ENCODE data around the gene C16orf82.

The C16orf82 gene

GRCh38 chr16:27109666-27110523 lies 43.2 kb downstream of the C16orf82 start:
- DNase-seq (ENCODE audit: extremely low read depth, low read depth) = no peak
- H3K4me3 ChIP-seq (replicated peaks; ENCODE audit: low read depth, low read length) = peak overlapping the region; percentile 30
- TF ChIP-seq, protein P1, sequence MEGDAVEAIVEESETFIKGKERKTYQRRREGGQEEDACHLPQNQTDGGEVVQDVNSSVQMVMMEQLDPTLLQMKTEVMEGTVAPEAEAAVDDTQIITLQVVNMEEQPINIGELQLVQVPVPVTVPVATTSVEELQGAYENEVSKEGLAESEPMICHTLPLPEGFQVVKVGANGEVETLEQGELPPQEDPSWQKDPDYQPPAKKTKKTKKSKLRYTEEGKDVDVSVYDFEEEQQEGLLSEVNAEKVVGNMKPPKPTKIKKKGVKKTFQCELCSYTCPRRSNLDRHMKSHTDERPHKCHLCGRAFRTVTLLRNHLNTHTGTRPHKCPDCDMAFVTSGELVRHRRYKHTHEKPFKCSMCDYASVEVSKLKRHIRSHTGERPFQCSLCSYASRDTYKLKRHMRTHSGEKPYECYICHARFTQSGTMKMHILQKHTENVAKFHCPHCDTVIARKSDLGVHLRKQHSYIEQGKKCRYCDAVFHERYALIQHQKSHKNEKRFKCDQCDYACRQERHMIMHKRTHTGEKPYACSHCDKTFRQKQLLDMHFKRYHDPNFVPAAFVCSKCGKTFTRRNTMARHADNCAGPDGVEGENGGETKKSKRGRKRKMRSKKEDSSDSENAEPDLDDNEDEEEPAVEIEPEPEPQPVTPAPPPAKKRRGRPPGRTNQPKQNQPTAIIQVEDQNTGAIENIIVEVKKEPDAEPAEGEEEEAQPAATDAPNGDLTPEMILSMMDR (IDR thresholded peaks at IDR 0.05; ENCODE audit: low read depth, low read length, missing control alignments) = peak; percentile 63

DNA sequence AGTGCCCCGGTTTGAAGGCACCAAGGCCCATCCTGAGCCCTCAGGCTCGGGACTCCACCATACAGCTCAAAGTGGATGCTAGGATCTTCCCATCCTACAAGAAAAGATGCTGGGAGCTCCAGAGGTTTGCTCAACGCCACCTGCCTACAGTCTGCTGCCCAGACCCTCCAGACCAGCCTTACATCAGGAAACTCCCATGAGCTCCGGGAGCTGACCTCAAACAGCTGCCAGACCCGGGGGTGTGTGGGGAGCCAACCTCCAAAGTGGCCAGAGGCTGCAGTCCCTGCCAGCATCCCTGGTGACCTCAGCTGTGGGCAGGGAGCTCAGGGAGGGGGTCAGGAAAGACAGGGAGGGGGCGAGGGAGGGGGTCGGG lies 43.8 kb downstream of the C16orf82 start:
- no peak for DNase-seq (ENCODE audit: extremely low read depth, low read depth)
- no peak overlapping the region for H3K4me3 ChIP-seq (replicated peaks; ENCODE audit: low read depth, low read length)
- TF ChIP-seq, protein P1 (IDR thresholded peaks at IDR 0.05; ENCODE audit: low read depth, low read length, missing control alignments) = no peak

- H3K4me3 ChIP-seq (replicated peaks; ENCODE audit: low read depth, low read length) = no peak overlapping the region
- TF ChIP-seq, protein P1 (IDR thresholded peaks at IDR 0.05; ENCODE audit: low read depth, low read length, missing control alignments) = no peak
- DNase-seq (ENCODE audit: extremely low read depth, low read depth) = no peak
Measured at GRCh38 chr16:27111486-27111885, 44.8 kb downstream of the C16orf82 start.

DNA sequence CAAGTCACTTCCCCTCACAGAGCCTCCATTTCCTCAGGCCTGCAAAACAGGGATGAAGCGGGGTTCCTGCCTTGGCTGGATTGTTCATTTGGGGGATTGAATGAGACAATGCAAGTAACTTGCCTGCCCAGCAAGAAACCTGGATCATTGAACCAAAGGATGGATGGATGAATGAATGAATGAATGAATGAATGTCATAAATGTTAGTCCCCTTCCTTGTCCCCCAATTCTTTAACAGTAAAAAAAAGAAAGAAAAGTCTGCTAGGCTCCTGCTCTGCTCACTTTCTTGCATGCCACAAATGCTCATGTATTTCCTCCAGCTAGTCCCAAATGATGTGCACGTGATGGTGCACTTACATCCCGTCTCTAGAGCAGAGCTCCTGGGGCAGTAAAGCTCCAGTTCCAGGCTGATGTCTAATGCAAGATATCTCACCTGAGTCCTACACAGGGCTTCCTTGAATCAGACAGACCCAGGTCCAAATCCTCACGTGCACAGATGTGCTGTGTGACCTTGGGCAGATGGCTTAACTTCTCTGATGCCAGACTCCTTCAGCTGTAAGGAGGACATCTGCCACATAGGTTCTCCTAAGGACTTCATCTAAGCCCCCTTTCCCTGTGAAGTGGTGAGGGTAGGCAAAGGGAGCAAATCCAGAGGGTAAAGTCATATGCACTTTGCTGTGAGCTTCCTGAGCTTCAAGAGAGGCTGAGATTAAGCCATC lies 45.5 kb downstream of the C16orf82 start:
- TF ChIP-seq, protein P1 (IDR thresholded peaks at IDR 0.05; ENCODE audit: low read depth, low read length, missing control alignments) = no peak
- no peak overlapping the region for H3K4me3 ChIP-seq (replicated peaks; ENCODE audit: low read depth, low read length)
- DNase-seq (ENCODE audit: extremely low read depth, low read depth) = no peak

DNA sequence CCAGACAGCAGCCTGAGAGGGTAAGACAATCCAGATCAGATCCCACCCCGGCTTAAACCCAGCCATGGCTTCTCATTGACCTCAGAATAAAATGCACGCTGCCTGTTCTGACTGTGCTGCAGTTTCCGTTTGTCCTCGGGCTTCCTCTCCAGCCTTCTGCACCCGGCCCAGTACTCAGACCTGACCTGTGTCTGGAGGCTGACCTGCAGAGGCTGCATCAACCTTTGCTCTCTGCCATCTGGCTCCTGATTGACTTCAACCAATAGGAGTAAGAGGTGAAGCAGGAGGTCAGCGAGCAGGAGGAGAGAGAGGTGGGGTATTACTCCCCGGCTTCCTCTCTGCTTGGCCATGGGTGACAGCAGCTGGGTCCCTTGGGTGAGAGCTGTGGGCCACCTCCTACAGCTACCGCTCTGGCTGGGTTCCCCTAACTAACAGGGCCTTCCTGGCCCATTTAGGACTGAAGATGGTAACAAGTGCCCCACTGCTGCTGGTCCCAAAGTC lies 46.7 kb downstream of the C16orf82 start:
- no peak overlapping the region for H3K4me3 ChIP-seq (replicated peaks; ENCODE audit: low read depth, low read length)
- TF ChIP-seq, protein P1 (IDR thresholded peaks at IDR 0.05; ENCODE audit: low read depth, low read length, missing control alignments) = no peak
- no peak for DNase-seq (ENCODE audit: extremely low read depth, low read depth)

GRCh38 chr16:27114006-27114405 lies 47.3 kb downstream of the C16orf82 start:
- TF ChIP-seq, protein P1 (IDR thresholded peaks at IDR 0.05; ENCODE audit: low read depth, low read length, missing control alignments) = no peak
- no peak overlapping the region for H3K4me3 ChIP-seq (replicated peaks; ENCODE audit: low read depth, low read length)
- DNase-seq (ENCODE audit: extremely low read depth, low read depth) = no peak

All from HFF-Myc (cell line).